B cell (primary cell): Measurements from ENCODE around the gene SPTBN1. TPM values are rescaled to one million over a fixed set of nuclear protein-coding genes. Genes with fewer than 3 reads are reported as not detected.

ENCODE experiments used
- ATAC-seq: fragments of 200-7000 bp; cut with Tn5 transposase; one replicate; pipeline ENCODE4 v1.10.0; 2021; ENCODE audit warnings: low read depth, mild to moderate bottlenecking, moderate number of reproducible peaks, moderate library complexity
- CTCF ChIA-PET: fragments of 350-600 bp; sonication (Branson Sonifier 250); formaldehyde crosslinking; loops from one replicate; lab custom pipeline; 2021; ENCODE audit warnings: antibody characterized with exemption, inconsistent platforms; lab: Charles Lee
- POLR2A ChIA-PET: fragments of 350-600 bp; sonication (Branson Sonifier 250); formaldehyde crosslinking; loops from one replicate; lab custom pipeline; 2021; ENCODE audit warnings: antibody characterized with exemption; lab: Charles Lee
- DNase-seq: peaks from one replicate; pipeline ENCODE4 v3.0.0; 2013
- H2AFZ ChIP-seq: 2 replicates; pipeline ENCODE4 v1.6.1; 2012; ENCODE audit warnings: mild to moderate bottlenecking, low read depth, low read length; ENCODE audit not compliant: insufficient read depth, poor library complexity, severe bottlenecking
- H3K27ac ChIP-seq, 2 donors: 1 replicate in 1 of 2; 2 replicates in 1 of 2; pipeline ENCODE4 v1.5.1; 2012 to 2013; ENCODE audit warnings: low read length in 2 of 2, mild to moderate bottlenecking in 2 of 2, moderate library complexity in 1 of 2
- H3K27me3 ChIP-seq, 4 experiments: fragments of 200-600 bp in 1 of 4; sonication (generic) in 1 of 4; replicated peaks in 1 of 4; 1 replicate in 2 of 4; 2 replicates in 2 of 4; pipeline versions ENCODE4 v1.6.1 to v1.7.0; 2013 to 2016; ENCODE audit warnings: low read length in 3 of 4, mild to moderate bottlenecking in 2 of 4, mixed read lengths in 1 of 4, moderate library complexity in 1 of 4; ENCODE audit not compliant: insufficient read depth in 4 of 4, control insufficient read depth in 3 of 4; ENCODE audit errors: control extremely low read depth in 1 of 4
- H3K36me3 ChIP-seq, 2 experiments: replicated peaks in 1 of 2; 1 replicate in 1 of 2; 2 replicates in 1 of 2; pipeline versions ENCODE4 v1.6.1 to v1.7.1; 2013; ENCODE audit warnings: low read length in 1 of 2; ENCODE audit not compliant: insufficient read depth in 2 of 2, control insufficient read depth in 1 of 2; ENCODE audit errors: control extremely low read depth in 1 of 2, extremely low read depth in 1 of 2
- H3K4me1 ChIP-seq, 2 donors: fragments of 200-600 bp in 1 of 2; sonication (generic) in 1 of 2; 1 replicate in 1 of 2; 2 replicates in 1 of 2; pipeline versions ENCODE4 v1.5.1 to v1.6.1; 2013 to 2017; ENCODE audit warnings: low read length in 2 of 2; ENCODE audit not compliant: control insufficient read depth in 2 of 2, insufficient read depth in 2 of 2
- H3K4me2 ChIP-seq: replicated peaks from 2 replicates; pipeline ENCODE3; 2012; ENCODE audit warnings: mild to moderate bottlenecking, low read depth, low read length; ENCODE audit not compliant: poor library complexity, severe bottlenecking
- H3K4me3 ChIP-seq, 5 experiments: fragments of 200-600 bp in 1 of 5; sonication (generic) in 1 of 5; 1 replicate in 3 of 5; 2 replicates in 2 of 5; pipeline versions ENCODE4 v1.5.1 to v1.7.0; 2011 to 2016; ENCODE audit warnings: low read length in 4 of 5, mild to moderate bottlenecking in 4 of 5, low read depth in 2 of 5, control low read depth in 1 of 5, moderate library complexity in 1 of 5; ENCODE audit not compliant: insufficient read depth in 1 of 5; ENCODE audit errors: control extremely low read depth in 1 of 5, extremely low read depth in 1 of 5
- H3K79me2 ChIP-seq: fragments of 200-600 bp; sonication (generic); one replicate; pipeline ENCODE4 v1.6.0; 2016; ENCODE audit warnings: low read length; ENCODE audit not compliant: control insufficient read depth, insufficient read depth
- H3K9ac ChIP-seq: fragments of 200-600 bp; sonication (generic); 2 replicates; pipeline ENCODE4 v1.6.1; 2017; ENCODE audit warnings: mild to moderate bottlenecking, low read length, moderate library complexity
- H3K9me3 ChIP-seq, 3 donors: one replicate each; pipeline versions ENCODE4 v1.6.1 to v1.7.1; 2013; ENCODE audit warnings: low read length in 2 of 3; ENCODE audit not compliant: control insufficient read depth in 2 of 3, insufficient read depth in 1 of 3; ENCODE audit errors: control extremely low read depth in 1 of 3
- H4K20me1 ChIP-seq: 2 replicates; pipeline ENCODE4 v1.6.0; 2012; ENCODE audit warnings: mild to moderate bottlenecking, low read length; ENCODE audit not compliant: insufficient read depth, control insufficient read depth, poor library complexity, severe bottlenecking
- H3K27ac Mint-ChIP-seq: one replicate; pipeline ENCODE4 v1.8.0; 2021; ENCODE audit warnings: mixed read lengths
- H3K27me3 Mint-ChIP-seq: one replicate; pipeline ENCODE4 v1.8.0; 2021; ENCODE audit warnings: mixed read lengths
- H3K4me1 Mint-ChIP-seq: one replicate; pipeline ENCODE4 v1.8.0; 2021; ENCODE audit warnings: mixed read lengths
- H3K4me3 Mint-ChIP-seq: one replicate; pipeline ENCODE4 v1.8.0; 2021; ENCODE audit warnings: mixed read lengths
- H3K9me3 Mint-ChIP-seq: one replicate; pipeline ENCODE4 v1.8.0; 2022; ENCODE audit warnings: mixed read lengths; ENCODE audit not compliant: insufficient read depth
- EZH2 ChIP-seq: IDR thresholded peaks from 2 replicates; pipeline ENCODE4 v1.6.1; 2012; ENCODE audit warnings: borderline replicate concordance, low read depth, mild to moderate bottlenecking, moderate library complexity, low read length; ENCODE audit not compliant: insufficient read depth, poor library complexity, severe bottlenecking
- WGBS: methylation state at CpG from one replicate; pipeline ENCODE4 v1.1.5; 2013; ENCODE audit warnings: missing lambda C conversion rate; ENCODE audit not compliant: insufficient coverage; 5-methylcytosine and 5-hydroxymethylcytosine counted together
- intact Hi-C: fragments of 100-400 bp; cut with micrococcal nuclease; formaldehyde crosslinking; loops from one replicate; pipeline ENCODE4 v1.10.0; 2022
- polyA plus RNA-seq: library from polyadenylated mRNA; depleted of rRNA; stranded (reverse); fragments of >200 nt; gene quantifications from 2 replicates; pipeline ENCODE4 v1.2.3, GENCODE V29; 2012
- total RNA-seq, 2 donors: library from RNA; stranded (reverse); fragments of 120-200 nt in 1 of 2; gene quantifications; 1 replicate in 1 of 2; 2 replicates in 1 of 2; pipeline versions ENCODE4 v1.2.3 to v1.2.4, GENCODE V29; 2013 to 2022
- TF ChIP-seq, protein P1 (sequence below): fragments of 200-600 bp; IDR thresholded peaks from one replicate; pipeline ENCODE4 v1.8.0; 2022; ENCODE audit warnings: antibody characterized with exemption, mild to moderate bottlenecking

The SPTBN1 gene
- total and polyA plus RNA-seq, 2 donors (not counting 1 experiment from before 2014, with no cell fraction given): 43.7 to 144 TPM

DNA sequence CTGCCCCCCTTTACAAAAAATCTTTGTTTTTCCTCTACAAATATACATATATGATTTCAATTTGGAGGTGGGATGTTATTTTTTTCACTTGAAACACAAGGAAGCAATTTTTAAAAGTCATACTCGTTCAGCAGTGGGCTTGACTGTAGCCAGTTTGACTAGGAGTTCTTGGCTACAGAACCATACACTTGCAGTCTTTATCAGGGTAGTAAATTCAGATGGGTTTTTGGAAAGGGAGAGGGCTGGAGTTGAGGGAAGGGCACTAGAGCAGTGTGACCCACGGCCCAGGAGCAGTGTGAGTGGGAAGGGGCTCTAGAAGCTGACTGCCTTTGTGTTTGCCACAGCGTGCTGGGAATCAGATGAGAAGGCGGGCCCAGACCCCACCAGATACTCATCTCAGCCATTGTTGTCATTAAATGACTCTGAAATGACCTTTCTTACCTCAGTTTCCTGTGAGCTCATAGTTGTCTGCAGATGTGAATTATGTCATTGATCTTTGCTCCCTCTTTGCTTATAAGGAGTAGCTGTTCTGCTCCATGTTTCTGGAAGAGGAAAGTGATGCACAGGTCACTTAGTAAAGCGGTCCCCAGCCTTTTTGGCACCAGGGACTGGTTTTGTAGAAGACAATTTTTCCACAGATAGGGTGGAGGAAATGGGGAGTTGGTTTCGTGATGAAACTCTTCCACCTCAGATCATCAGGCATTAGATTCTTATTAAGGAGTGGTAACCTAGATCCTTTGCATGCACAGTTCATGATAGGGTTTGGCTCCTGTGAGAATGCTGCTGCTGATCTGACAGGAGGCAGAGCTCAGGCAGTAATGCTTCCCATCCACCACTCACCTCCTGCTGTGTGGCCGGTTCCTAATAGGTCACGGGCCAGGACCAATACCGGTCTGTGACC lies 116.8 kb downstream of the SPTBN1 start:
- Mint-ChIP-seq H3K27ac (peak overlapping the region; percentile 97), H3K4me1 (peaks cover 96% of the 10 kb centered on the region), H3K4me3 (peak overlapping the region; percentile 79), H3K27me3 (no peaks in the 10 kb centered on the region), H3K9me3 (no peaks in the 10 kb centered on the region)
- Histone ChIP-seq H2AFZ (no peak overlapping the region), H3K27ac (peak overlapping the region; percentile 92 to 93), H3K4me2 (peak overlapping the region; percentile 77), H4K20me1 (no peaks in the 10 kb centered on the region), H3K4me3 (no peak overlapping the region), H3K9me3 (no peaks in the 10 kb centered on the region), H3K36me3 (peaks cover 0 to 8% of the 10 kb centered on the region in 2 experiments), H3K9ac (peak overlapping the region; percentile 49), H3K79me2 (peaks cover 88% of the 10 kb centered on the region), H3K27me3 (no peaks in the 10 kb centered on the region), H3K4me1 (peaks cover 94 to 95% of the 10 kb centered on the region in 2 donors)
- ChIA-PET CTCF (interaction anchor here (0.7 to 5.8 kb wide), 6 partner anchors 9 to 432 kb away, joined by 3 to 48 read pairs (median 4); no protein-coding TSS in a partner anchor), POLR2A (interaction anchor here (1.0 to 2.7 kb wide), 2 partner anchors 10 to 14 kb away, joined by 4 to 26 read pairs; no protein-coding TSS in a partner anchor)
- DNase-seq (no peak), ATAC-seq (no peak)
- intact Hi-C loops: loop anchor here (5.0 to 10.0 kb wide), 3 partner anchors 479 to 1042 kb away; partner anchors contain the start of genes CLHC1, PPP4R3B, RPS27A and RTN4
- WGBS: 85% methylated on average over 5 of the region's 9 CpGs
- TF ChIP-seq, protein P1, sequence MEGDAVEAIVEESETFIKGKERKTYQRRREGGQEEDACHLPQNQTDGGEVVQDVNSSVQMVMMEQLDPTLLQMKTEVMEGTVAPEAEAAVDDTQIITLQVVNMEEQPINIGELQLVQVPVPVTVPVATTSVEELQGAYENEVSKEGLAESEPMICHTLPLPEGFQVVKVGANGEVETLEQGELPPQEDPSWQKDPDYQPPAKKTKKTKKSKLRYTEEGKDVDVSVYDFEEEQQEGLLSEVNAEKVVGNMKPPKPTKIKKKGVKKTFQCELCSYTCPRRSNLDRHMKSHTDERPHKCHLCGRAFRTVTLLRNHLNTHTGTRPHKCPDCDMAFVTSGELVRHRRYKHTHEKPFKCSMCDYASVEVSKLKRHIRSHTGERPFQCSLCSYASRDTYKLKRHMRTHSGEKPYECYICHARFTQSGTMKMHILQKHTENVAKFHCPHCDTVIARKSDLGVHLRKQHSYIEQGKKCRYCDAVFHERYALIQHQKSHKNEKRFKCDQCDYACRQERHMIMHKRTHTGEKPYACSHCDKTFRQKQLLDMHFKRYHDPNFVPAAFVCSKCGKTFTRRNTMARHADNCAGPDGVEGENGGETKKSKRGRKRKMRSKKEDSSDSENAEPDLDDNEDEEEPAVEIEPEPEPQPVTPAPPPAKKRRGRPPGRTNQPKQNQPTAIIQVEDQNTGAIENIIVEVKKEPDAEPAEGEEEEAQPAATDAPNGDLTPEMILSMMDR: no peak
- TF ChIP-seq EZH2: no peak
